ENCODE results near the gene ARHGAP25.

ARHGAP25 gene

GRCh38 chr2:68742626-68743415 is 8.2 kb downstream of the ARHGAP25 start:
- no peak for DNase-seq (ENCODE audit: low read depth)

GRCh38 chr2:68743531-68743930 is 8.9 kb downstream of the ARHGAP25 start:
- DNase-seq (ENCODE audit: low read depth) = no peak

GRCh38 chr2:68744366-68744912 is 9.8 kb downstream of the ARHGAP25 start:
- DNase-seq (ENCODE audit: low read depth) = no peak

- DNase-seq (ENCODE audit: low read depth) = no peak
Observed at GRCh38 chr2:68745006-68745405, 10.4 kb downstream of the ARHGAP25 start.

- DNase-seq (ENCODE audit: low read depth) = no peak
Observed at GRCh38 chr2:68746408-68746807, 11.8 kb downstream of the ARHGAP25 start.

- no peak for DNase-seq (ENCODE audit: low read depth)
Observed at GRCh38 chr2:68747413-68747812, 12.8 kb downstream of the ARHGAP25 start.

- no peak for DNase-seq (ENCODE audit: low read depth)
Observed at GRCh38 chr2:68747900-68748299, 13.3 kb downstream of the ARHGAP25 start.

- DNase-seq (ENCODE audit: low read depth) = no peak
Observed at GRCh38 chr2:68748568-68748967, 14.0 kb downstream of the ARHGAP25 start.

GRCh38 chr2:68749345-68749744 is 14.7 kb downstream of the ARHGAP25 start:
- DNase-seq (ENCODE audit: low read depth) = no peak

GRCh38 chr2:68750592-68751396 is 16.2 kb downstream of the ARHGAP25 start:
- no peak for DNase-seq (ENCODE audit: low read depth)

- peak; percentile 70 for DNase-seq (ENCODE audit: low read depth)
Observed at GRCh38 chr2:68751397-68752339, 17.1 kb downstream of the ARHGAP25 start.

GRCh38 chr2:68753318-68753717 is 18.7 kb downstream of the ARHGAP25 start:
- DNase-seq (ENCODE audit: low read depth) = no peak

- DNase-seq (ENCODE audit: low read depth) = no peak
Observed at GRCh38 chr2:68755071-68755470, 20.5 kb downstream of the ARHGAP25 start.

- DNase-seq (ENCODE audit: low read depth) = no peak
Observed at GRCh38 chr2:68756178-68756577, 21.6 kb downstream of the ARHGAP25 start.

GRCh38 chr2:68757081-68757480 is 22.5 kb downstream of the ARHGAP25 start:
- no peak for DNase-seq (ENCODE audit: low read depth)

- no peak for DNase-seq (ENCODE audit: low read depth)
Observed at GRCh38 chr2:68762100-68762499, 27.5 kb downstream of the ARHGAP25 start.

- no peak for DNase-seq (ENCODE audit: low read depth)
Observed at GRCh38 chr2:68762665-68763064, 28.1 kb downstream of the ARHGAP25 start.

- no peak for DNase-seq (ENCODE audit: low read depth)
Observed at GRCh38 chr2:68764041-68764805, 29.6 kb downstream of the ARHGAP25 start.

GRCh38 chr2:68764806-68765311 is 30.2 kb downstream of the ARHGAP25 start:
- DNase-seq (ENCODE audit: low read depth) = no peak

GRCh38 chr2:68765739-68766375 is 31.2 kb downstream of the ARHGAP25 start:
- no peak for DNase-seq (ENCODE audit: low read depth)
